Activated CD4-positive, alpha-beta T cell treated with anti-CD3 and anti-CD28 coated beads for 1 hour (primary cell): ENCODE results near the gene BMPR1A.

Experiments
- DNase-seq: peaks from one replicate; pipeline ENCODE4 v3.0.0-alpha.2; 2020

Gene BMPR1A

DNA sequence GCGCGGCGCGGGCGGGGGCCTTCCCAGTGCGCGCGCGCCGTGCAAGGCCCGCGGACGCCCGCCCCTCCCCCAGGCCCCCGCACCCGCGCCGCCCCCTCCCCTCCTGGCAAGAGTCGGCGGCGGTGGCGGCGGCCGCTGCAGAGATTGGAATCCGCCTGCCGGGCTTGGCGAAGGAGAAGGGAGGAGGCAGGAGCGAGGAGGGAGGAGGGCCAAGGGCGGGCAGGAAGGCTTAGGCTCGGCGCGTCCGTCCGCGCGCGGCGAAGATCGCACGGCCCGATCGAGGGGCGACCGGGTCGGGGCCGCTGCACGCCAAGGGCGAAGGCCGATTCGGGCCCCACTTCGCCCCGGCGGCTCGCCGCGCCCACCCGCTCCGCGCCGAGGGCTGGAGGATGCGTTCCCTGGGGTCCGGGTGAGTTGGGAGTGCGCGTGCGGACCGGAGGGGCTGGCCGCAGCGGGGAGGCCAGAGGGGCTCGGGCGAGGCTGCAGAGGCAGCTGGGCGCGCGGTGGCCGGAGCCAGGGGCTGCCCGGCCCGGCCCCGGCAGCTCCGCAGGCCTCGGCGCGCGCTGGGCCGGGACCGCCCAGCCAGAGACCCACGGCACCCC, at the start of gene BMPR1A:
BMPR1A (plus strand) TSS at position 109 of the 602 bp plus-strand sequence. CDS start 119,400 bp downstream, outside the sequence.
- no peak for DNase-seq

DNA sequence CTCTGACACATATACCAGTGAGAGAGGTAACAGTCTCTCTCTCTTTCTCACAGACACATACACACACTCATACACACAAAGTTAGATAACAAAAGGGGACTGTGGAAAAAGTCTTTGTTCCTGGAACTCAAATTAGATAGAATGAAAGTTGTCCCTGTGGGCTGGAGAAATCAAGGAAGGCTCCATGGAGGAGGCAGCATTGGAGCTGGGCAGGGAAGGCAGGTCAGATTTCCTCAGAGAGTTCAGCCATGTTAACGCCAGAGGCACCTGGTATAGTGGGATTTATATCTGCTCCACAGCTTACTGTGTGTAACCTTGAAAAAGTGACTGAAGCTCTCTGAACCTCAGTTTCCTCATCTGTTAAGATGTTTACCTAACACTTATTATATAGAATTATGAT, 49.4 kb upstream of the BMPR1A start:
- no peak for DNase-seq

DNA sequence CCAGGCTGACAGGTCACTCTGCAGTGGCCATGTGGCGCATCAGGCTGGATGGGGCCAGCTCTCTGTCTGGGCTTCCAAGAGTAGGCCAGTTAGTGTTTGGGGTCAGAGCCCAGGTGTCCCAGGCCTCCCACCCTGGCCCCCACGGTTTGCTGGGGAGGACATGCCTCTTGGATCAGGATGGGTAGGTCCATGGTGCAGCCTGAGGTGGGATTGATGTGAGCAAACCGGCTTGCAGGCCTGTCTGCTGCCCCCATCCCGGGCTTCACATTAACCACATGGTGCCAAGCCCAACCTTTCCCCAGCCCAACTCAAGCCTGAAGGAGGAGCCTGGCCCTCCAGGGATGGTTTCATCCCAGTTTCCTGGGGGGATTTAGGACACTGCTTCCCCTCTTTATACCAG, 48.9 kb upstream of the BMPR1A start:
- DNase-seq, result no peak

DNA sequence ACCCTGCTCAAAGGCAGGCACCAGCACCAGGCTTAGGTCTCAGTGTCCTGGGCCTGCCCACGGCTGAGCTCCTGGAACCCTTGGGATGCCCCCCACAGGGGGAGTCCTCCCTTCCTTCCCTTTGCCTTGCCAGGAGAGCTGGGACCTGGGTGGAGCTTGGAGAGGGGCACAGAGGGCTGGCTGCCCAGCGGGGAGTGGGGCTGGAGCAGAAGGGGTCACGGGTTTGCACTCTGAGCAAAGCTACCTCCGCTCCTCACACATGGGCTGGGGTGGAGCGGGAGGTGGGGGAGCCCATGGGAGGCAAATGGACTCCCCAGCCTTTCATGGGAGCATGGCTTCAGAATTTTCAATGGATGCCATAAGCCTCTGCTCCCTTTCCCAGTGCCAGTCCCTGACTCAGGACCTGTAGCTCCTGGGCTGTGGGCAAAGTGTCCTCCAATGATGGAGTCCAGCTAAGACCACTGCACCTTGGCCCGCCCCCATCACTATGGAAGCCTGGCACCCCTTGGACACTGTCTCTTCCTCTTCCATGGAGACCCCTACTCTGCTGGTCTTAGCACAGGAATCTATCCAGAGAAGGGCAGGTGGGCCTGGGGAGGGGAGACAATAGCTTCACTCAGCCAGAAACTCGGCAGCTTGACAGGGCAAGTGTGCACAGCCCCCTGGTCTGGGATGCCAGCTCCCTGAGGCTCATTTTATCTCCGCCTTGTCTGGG, 48.2 kb upstream of the BMPR1A start:
- DNase-seq, result no peak

DNA sequence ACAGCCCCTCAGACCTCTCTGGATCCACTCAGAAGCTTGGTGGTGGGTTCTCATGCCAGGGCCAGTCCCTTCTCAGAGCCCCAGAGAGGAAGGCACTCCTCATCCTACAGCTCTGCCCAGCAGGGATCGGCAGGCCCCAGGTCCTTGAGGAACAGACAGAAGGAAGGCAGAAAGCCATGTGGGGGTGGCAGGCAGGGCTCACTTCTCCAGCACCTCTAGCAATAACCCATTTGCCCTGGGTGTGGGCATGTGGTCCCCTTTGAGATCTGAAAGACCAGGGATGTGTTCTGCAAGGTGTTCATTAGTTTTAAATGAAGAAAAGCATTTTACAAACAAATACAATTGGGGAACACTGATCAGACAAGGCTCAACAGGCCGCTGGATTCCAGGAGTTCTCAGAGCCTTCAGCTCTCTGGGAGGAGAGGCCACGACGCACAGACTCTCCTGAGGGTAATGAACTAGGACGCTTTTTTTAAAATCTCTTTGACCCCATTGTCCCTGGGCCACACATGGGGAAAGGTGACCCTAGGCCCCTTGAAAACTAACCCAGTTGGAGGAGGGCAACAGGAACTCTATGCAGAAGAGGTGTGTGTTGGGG, 47.5 kb upstream of the BMPR1A start:
- DNase-seq, result no peak

DNA sequence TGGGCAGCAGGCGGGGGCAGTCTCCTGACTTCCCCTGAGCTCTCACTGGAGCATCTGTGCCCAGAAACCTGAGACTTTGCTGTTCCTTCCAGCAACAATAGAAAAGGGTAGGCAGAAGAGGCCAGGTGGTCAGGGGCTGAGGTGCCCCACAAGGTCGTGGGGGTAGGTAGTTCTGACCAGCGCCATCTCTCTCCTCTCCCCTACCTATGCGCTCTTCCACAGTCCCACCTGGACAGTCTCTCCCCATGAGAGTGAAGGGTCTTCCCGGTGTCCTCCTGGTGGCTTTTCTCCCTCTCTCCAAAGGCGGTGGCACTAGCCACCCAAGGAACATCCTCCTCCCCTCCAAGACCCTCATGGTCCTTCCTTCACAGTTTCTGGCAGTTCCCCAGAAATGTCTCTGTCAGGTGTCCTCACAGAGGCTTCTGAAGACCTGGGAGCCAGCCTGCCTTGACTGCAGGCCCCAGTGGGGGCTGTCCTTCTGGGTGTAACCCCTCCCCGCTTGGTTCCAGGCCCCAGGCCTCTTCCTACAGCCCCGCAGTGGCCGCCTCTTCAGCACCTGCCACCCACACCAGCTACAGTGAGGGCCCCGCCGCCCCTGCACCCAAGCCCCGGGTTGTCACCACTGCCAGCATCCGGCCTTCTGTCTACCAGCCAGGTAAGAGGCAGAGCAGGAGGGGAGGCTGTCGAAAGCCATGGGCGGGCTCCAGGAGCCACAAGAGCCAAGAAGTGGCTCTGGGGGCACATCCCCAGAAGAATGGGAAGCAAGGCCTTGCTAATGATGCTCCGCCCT, 46.8 kb upstream of the BMPR1A start:
- no peak for DNase-seq

DNA sequence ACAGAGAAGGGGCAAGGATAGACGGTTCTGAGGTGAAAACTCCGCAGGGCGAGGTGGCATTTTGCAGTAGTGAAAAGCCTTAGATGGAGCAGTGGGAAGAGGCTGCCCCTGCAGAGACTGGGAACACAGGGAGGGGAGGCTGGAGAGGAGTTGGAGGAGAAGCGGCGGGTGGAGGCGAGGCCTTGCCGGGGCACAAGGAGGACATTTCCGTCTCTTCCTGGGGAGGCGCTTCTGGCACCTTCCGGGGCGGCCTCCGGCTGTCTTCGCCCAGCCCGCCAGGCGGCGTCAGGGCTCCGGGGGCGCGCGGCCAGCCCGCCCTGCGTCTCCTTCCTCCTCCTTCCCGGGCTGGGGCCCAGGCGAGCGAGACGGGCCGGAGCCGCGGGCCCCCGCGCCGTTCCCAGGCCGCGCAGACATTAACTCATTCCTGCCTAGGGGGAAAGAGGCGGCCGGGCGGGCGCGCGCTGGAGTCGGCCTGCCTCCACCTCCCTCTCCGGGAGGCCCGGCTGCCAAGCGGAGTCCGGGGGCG, 45.4 kb upstream of the BMPR1A start:
- DNase-seq, result peak; percentile 75

DNA sequence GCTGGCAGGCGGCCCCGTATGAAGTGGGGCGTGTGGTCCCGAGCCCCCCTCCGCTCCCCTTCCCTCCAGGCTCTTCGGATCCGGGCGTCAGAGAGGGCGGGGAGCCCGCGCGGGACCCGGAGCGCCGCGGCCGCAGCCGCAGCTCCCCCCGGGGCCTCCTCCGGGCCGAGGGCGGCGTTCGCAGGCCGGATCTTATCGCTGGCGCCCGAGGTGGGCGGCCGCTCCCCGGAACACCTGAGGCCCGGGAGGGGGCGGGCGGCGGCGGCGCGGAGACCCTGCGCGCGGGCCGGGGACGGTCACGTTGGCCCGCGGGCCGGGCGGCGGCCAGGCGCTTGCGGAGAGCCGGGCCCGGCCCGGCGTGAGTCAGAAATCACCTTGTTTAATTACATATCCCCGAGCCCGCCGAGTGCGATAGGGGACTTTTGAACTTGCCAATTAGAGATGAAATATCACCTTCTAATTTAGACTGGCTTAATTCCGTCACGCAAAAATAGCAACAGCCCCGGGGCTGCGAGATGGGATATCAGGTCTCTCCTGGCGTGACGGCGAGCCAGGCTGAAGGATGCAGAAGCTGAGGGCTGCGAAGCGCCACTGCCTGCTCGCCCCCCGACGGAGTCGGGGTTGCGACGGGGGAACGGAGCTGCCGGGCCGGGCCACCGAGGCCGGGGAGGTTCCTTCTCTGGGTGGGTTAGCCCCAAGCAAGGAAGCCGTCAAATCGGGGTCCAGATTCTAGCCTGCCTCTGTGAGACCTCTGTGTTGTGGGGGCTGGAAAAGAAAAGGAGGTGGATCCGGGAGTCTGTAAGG, 44.7 kb upstream of the BMPR1A start:
- peak; percentile 22 for DNase-seq

DNA sequence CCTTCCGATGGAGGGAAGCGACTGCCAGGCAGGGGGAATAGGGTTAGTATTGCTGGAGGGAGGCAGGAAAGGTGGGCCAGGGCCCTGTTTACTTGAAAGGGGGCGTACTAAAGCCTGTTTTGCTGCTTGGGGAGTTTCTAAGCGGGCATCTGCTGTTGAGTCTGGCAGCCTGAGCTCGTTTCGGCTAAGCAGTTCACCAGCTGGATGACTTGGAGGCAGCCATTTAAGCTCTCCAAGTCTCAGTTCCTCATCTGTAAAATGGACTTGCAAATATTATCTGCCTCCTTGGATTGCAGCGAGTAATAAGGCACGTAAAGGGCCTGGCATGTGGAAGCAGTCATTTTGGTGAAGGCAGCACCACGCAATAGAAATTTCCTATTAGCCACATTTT, 44.1 kb upstream of the BMPR1A start:
- DNase-seq, result no peak

DNA sequence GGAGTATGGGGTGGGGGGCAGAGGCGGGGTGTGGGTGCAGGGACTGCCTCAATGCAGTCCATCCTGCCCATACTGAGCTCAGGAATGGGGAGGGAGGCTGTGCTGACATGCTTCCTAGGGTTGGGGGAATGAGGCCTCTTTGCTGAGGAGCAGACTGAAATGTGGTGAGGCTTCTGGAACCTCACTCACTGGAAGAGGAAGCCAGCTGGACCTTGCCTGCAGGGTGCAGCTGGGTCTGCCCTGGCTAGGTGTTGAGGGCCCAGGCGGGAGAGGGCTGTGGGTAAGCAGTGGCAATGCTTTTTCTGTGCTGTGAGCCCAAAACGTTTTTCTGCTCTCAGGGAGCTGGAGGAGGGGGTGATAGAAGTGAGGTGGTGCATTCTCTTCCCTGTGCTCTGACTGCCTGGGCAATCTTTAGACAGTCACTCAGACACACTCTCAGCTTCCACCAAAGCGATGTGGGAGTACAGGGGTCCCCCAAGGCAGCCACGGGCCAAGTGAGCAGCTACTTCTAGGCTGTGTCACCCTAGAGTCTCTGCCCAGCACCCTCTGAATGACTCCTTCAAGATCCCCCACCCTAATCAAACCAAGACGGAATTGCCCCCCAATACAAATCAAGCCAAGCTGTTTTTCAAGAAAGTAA, 41.1 kb upstream of the BMPR1A start:
- DNase-seq, result no peak

DNA sequence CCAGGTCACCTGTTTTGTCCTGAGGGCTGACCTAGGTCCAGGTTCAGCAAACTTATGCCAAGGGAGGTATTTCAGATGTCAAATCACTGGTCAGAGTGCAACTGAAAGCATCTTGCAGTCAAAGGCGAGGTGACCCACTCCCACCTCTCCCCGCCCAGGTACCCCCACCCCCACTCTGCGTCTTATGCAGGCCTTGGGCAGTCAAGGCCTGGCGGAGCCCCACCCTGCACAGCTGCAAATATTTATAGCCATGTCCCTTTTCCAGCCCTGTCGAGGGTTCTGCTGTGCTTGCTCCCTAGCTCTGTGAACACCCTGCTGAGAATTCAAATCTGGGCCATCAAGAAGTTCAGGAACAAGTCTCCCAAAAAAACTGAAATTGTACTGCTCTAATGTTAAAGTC, 40.6 kb upstream of the BMPR1A start:
- no peak for DNase-seq

DNA sequence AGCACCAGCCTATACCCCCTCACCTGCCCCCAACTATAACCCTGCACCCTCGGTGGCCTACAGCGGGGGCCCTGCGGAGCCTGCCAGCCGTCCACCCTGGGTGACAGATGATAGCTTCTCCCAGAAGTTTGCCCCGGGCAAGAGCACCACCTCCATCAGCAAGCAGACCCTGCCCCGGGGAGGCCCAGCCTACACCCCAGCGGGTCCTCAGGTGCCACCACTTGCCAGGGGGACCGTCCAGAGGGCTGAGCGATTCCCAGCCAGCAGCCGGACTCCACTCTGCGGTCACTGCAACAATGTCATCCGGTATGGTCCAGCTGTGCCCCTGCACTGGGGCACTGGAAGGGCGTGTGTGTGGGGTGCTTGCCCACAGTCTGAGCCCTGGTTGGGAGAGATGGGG, 40.0 kb upstream of the BMPR1A start:
- no peak for DNase-seq

DNA sequence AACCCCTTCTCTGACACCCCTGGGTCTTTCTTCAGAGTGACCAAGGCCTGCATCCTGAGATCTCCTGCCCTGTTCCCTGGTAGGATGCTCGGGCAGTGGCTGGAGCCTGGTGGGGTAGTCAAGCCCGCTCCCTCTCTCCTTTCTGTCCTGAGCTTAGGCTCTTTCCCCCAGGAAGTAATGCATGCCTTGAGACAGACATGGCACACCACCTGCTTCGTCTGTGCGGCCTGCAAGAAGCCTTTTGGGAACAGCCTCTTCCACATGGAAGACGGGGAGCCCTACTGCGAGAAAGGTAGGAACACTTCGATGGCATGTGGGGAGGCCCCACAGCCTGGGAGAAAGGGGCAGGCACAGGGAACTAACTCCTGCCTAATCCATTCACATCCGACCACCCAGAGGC, 37.9 kb upstream of the BMPR1A start:
- DNase-seq, result no peak

DNA sequence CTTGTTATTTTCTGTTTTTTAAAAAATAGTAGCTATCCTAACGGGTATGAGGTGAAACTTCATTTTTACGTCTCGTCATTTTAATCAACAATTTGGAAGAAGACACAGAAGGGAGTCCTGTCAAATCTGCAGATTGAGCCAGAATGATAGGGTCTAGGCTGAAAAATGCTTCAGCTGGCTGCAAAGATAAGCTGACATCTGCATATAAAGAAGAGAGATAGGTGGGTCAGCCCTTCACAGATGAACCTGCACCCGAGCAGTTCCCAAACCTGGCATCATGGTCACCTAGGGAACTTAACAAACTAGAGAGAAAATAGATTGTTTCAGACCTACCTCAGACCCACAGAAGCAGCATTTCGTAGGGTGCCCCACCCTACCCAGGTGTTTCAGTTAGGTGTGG, 35.2 kb upstream of the BMPR1A start:
- DNase-seq, result no peak

DNA sequence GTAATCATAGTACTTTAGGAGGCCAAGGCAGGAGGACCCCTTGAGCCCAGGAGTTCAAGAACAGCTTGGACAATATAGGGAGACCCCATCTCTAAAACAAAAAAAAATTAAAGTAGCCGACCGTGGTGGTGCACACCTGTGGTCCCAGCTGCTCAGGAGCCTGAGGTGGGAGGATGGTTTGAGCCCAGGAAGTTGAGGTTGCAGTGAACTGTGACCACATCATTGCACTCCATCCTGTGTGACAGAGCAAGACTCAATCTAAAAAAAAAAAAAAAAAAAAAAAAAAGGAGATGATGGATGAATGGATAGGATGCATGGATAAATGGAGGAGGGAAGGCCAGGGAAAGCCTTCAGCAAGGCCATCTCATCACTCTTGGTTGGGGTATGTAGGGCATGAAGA, 33.4 kb upstream of the BMPR1A start:
- DNase-seq, result no peak

DNA sequence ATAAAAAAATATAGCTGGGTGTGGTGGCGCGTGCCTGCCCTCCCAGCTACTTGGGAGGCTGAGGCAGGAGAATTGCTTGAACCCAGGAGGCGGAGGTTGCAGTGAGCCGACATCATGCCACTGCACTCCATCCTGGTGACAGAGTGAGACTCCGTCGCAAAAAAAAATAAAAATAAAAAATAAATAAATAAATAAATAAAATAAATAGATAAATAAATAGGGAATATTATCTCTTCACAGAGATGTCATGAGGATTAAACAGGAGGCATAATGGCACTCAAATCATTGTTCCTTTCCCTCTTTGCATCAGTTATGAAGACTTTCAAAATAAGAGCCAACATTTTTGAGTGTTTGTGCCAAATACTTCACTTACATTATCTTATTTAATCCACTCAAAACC, 32.0 kb upstream of the BMPR1A start:
- no peak for DNase-seq

DNA sequence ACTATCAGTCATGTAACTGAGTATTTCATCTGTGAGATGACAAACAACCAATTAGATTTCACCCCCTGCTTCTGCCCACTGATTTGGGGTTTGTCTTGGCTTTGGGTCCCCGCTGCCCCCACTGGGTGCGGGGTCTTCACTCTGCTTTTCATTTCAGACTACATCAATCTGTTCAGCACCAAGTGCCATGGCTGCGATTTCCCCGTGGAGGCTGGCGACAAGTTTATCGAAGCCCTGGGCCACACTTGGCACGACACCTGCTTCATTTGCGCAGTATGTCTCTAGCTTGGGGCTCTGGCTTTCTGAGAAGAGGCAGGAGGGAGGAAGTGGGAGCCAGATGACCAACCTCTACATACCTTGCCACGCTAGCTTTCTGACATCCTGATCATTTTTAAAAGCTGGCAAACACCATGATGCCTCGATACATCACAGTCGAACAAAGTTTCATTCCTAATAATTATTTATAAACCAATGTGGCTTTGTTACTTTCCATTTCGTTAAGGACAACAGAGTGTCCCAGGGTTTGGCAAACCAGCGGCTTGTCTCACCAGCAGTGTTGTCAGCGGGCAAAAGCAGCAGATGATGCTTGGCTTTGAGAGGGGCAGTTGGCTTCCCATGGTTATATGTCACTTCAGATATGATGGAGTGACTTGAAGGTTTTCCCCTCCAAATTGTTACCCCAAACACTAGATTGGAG, 30.3 kb upstream of the BMPR1A start:
- no peak for DNase-seq

DNA sequence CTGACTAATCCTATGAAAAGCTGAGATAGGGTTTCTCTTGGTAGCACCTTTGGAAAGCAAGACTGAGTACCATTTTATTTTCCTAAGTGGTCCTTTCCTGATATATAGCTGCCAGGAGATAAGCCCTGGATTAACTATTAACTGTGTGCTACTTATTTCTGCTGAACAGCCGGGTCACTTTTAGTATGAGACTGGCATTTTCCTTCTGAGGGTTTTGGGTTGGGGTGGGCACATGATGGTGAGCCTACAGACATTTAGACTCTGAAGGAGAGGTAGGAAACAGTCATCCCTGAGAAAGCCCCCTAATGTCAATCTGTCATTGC, 29.8 kb upstream of the BMPR1A start:
- no peak for DNase-seq

DNA sequence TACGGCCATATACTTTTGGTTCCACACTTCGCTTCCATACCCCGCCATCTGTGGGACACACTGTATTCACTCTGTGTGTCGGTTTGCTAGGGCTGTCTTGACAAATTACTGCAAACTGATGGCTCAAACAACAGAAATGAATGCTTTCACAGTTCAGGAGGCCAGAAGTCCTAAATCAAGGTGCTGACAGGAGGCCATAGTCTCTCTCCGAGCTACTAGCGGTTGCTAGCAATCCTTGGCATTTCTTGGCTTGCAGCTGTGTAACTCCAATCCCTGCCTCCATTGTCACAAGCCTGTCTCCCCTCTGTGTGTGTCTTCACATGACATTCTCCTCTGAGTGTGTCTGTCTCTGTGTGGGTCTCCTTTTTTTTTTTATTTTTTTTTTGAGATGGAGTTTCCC, 28.9 kb upstream of the BMPR1A start:
- DNase-seq, result no peak

DNA sequence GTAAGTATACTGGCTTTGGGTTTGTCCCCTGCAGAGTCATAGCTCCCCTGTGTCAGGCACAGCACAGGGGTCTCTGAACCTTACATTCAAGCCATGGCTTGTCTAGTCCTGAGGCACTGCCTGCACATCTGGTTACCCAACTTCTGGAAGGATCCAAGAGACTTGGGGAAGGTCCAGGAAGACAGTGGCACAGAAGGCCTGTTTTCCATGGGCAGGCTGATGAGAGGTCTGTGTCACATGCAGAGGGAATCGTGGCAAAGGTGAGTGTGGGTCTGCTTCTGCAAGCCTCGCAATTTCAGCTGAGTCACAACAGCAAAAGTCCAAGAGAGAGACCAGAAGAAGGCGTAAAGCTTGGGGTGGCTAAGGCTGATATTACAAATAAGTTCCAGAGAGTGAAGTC, 28.4 kb upstream of the BMPR1A start:
- DNase-seq, result no peak

DNA sequence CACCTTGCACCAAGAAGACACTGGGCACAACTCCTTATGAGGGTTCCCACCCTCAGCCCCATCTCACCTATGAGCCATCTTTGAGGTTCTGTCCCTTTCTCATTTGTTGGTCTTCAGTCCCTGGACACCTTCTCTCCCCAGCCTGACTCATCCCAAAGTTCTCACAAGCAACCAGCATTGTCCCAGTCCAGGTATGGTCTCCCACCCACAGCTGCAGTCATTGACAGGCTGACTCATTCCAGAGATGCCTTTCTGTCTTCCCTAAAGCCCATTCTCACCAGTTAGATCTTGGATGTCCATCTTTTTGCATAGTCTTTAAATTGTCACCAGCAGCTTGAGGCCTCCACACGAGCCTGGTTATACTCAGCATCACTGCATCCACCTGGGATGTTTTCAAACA, 26.7 kb upstream of the BMPR1A start:
- DNase-seq, result no peak

DNA sequence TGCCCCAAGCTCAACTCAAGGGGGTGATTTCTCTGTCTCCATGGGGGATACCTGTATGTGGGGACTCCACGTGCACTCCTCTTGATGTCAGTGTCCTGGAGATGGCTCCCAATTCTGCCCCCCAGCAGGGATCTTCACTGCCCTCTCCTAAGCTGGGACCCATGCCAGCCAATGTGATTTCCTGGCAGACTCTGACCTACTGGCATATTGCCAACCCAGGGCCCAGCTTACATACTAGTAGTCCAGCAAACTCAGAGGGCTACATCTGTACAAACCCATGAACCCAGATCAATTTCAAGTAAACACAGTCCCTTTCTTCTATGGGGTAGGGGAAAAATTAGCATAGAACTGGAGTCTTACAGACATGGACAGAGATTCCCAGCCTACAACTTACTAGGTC, 26.2 kb upstream of the BMPR1A start:
- no peak for DNase-seq
